ENCODE measurements around the gene EEF1G. TPM values are rescaled to one million over a fixed set of nuclear protein-coding genes. Genes with fewer than 3 reads are reported as not detected.

The EEF1G gene
- total and polyA plus RNA-seq, 2 of the 13 experiments (the other 11 are each of a cell fraction or from before 2014, with no cell fraction given): 1,787 to 2,144 TPM

DNA sequence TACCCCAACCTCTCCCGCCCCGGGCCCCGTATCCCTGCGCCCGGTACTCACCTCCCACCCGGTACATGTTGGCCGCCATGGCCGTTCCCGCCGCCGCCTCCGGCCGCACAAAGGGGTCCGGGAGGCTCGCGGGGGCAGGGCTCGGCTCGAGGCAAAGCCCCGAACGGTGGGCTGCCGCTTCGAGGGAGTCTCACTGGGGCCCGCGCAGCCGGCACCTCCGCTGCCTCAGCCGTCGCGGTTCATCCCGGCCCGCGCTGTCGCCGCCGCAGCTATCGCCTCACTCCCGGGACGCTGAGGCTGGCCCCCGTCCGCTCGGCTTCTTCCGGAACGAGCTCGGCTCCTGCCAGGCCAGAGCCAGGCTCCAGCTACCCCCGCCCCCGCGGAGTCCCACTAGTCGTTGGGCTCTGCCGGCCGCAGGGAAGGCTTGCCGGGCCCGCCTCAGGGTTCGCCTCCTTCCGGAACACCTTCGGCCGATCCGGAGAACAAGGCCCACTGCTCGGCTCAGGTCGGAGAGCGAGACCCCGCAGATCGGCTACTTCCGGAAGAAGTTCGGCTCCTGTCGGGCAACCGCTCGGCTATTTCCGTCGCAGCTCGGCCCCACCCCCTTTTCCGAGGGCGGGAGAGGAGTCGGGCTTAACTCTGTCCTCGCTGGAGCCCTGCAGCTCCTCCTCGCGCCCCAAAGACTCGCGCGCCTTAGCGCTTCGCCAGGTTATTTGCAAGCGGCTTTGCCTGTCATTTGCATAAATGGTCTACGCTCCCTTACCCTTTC lies 27.9 kb upstream of the EEF1G start, which contains the start of gene MTA2 (continued):
- TF ChIP-seq, protein P1, sequence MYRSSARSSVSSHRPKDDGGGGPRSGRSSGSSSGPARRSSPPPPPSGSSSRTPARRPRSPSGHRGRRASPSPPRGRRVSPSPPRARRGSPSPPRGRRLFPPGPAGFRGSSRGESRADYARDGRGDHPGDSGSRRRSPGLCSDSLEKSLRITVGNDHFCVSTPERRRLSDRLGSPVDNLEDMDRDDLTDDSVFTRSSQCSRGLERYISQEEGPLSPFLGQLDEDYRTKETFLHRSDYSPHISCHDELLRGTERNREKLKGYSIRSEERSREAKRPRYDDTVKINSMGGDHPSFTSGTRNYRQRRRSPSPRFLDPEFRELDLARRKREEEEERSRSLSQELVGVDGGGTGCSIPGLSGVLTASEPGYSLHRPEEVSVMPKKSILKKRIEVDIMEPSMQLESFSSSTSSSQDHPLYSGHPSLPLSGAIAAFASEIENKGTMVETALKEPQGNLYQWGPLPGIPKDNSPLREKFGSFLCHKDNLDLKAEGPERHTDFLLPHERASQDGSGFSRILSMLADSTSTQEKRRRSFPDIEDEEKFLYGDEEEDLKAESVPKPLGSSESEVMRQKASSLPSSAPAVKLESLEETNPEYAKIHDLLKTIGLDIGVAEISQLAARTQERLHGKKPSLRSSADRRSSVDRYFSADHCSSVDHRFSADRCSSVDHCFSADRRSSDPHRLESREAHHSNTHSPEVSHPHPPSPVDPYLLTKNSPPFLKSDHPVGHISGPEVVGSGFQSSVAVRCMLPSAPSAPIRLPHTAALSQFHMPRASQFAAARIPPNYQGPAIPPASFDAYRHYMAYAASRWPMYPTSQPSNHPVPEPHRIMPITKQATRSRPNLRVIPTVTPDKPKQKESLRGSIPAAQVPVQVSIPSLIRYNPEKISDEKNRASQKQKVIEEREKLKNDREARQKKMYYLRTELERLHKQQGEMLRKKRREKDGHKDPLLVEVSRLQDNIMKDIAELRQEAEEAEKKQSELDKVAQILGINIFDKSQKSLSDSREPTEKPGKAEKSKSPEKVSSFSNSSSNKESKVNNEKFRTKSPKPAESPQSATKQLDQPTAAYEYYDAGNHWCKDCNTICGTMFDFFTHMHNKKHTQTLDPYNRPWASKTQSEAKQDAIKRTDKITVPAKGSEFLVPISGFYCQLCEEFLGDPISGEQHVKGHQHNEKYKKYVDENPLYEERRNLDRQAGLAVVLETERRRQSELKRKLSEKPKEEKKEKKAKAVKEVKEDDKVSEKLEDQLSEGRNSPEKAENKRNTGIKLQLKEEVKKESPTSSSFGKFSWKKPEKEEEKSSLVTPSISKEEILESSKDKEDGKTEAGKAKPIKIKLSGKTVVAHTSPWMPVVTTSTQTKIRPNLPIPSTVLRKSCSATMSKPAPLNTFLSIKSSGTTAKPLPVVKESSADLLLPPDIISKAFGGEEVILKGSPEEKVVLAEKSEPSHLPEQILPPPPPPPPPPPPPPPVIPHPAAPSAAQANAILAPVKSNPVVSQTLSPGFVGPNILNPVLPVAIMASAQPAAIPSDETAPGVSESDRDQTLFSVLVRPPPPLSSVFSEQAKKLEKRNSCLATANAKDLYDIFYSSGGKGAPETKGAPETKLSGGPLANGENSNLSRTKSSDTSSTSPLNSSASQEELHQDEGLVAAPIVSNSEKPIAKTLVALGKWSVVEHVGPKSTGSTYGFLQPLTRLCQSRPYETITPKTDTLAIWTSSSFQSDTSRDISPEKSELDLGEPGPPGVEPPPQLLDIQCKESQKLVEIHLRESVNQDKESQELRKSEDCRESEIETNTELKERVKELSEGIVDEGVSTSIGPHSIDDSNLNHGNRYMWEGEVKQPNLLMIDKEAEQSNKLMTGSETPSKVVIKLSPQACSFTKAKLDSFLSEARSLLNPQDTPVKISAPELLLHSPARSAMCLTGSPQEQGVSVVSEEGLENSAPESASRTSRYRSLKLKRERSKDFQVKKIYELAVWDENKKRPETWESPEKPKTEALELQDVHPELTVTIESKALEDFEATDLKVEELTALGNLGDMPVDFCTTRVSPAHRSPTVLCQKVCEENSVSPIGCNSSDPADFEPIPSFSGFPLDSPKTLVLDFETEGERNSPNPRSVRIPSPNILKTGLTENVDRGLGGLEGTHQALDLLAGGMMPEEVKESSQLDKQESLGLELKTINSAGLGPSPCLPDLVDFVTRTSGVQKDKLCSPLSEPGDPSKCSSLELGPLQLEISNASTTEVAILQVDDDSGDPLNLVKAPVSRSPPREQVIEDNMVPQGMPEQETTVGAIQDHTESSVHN (CRISPR knock-in tag; IDR thresholded peaks at IDR 0.05): no peak
- TF ChIP-seq ZNF629 (CRISPR knock-in tag; conservative IDR thresholded peaks at IDR 0.05) (no peak), KDM5A (IDR thresholded peaks at IDR 0.05; ENCODE audit: borderline replicate concordance, low read length) (no peak), GATAD2A (CRISPR knock-in tag; IDR thresholded peaks at IDR 0.05) (no peak), KLF9 (CRISPR knock-in tag; IDR thresholded peaks at IDR 0.05; ENCODE audit: low read depth) (no peak), ZC3H13 (CRISPR knock-in tag; IDR thresholded peaks at IDR 0.05) (peak; percentile 81; the same call in 1 of the 2 replicates)
- TF ChIP-seq, protein P2, sequence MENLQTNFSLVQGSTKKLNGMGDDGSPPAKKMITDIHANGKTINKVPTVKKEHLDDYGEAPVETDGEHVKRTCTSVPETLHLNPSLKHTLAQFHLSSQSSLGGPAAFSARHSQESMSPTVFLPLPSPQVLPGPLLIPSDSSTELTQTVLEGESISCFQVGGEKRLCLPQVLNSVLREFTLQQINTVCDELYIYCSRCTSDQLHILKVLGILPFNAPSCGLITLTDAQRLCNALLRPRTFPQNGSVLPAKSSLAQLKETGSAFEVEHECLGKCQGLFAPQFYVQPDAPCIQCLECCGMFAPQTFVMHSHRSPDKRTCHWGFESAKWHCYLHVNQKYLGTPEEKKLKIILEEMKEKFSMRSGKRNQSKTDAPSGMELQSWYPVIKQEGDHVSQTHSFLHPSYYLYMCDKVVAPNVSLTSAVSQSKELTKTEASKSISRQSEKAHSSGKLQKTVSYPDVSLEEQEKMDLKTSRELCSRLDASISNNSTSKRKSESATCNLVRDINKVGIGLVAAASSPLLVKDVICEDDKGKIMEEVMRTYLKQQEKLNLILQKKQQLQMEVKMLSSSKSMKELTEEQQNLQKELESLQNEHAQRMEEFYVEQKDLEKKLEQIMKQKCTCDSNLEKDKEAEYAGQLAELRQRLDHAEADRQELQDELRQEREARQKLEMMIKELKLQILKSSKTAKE (CRISPR knock-in tag; IDR thresholded peaks at IDR 0.05; ENCODE audit: borderline replicate concordance): no peak
- TF ChIP-seq, protein P3, sequence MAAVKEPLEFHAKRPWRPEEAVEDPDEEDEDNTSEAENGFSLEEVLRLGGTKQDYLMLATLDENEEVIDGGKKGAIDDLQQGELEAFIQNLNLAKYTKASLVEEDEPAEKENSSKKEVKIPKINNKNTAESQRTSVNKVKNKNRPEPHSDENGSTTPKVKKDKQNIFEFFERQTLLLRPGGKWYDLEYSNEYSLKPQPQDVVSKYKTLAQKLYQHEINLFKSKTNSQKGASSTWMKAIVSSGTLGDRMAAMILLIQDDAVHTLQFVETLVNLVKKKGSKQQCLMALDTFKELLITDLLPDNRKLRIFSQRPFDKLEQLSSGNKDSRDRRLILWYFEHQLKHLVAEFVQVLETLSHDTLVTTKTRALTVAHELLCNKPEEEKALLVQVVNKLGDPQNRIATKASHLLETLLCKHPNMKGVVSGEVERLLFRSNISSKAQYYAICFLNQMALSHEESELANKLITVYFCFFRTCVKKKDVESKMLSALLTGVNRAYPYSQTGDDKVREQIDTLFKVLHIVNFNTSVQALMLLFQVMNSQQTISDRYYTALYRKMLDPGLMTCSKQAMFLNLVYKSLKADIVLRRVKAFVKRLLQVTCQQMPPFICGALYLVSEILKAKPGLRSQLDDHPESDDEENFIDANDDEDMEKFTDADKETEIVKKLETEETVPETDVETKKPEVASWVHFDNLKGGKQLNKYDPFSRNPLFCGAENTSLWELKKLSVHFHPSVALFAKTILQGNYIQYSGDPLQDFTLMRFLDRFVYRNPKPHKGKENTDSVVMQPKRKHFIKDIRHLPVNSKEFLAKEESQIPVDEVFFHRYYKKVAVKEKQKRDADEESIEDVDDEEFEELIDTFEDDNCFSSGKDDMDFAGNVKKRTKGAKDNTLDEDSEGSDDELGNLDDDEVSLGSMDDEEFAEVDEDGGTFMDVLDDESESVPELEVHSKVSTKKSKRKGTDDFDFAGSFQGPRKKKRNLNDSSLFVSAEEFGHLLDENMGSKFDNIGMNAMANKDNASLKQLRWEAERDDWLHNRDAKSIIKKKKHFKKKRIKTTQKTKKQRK (IDR thresholded peaks at IDR 0.05; ENCODE audit: low read length): no peak
- TF ChIP-seq, protein P4, sequence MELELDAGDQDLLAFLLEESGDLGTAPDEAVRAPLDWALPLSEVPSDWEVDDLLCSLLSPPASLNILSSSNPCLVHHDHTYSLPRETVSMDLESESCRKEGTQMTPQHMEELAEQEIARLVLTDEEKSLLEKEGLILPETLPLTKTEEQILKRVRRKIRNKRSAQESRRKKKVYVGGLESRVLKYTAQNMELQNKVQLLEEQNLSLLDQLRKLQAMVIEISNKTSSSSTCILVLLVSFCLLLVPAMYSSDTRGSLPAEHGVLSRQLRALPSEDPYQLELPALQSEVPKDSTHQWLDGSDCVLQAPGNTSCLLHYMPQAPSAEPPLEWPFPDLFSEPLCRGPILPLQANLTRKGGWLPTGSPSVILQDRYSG (CRISPR knock-in tag; IDR thresholded peaks at IDR 0.05): peak; percentile 77; the same call in 1 of the 2 replicates

All from HepG2 (cell line).